DND-41 (cell line): ENCODE measurements around the gene SLC8A3.

Experiments used
- CTCF ChIP-seq: IDR thresholded peaks from 2 replicates; pipeline ENCODE4 v1.5.1; 2012; ENCODE audit warnings: borderline replicate concordance, low read length, moderate library complexity, mild to moderate bottlenecking; ENCODE audit not compliant: poor library complexity, severe bottlenecking; ENCODE audit errors: extremely low read depth
- EZH2 ChIP-seq: IDR thresholded peaks from 3 replicates; pipeline ENCODE4 v1.6.1; 2012; ENCODE audit warnings: borderline replicate concordance, low read depth, mild to moderate bottlenecking, moderate library complexity, low read length, inconsistent platforms; ENCODE audit not compliant: severe bottlenecking

- TF ChIP-seq CTCF, result no peak
- TF ChIP-seq EZH2, result no peak
These were observed 177.0 kb downstream of the SLC8A3 start for GRCh38 chr14:70011708-70012107.
